NK-92 (cell line): Measurements from ENCODE around the gene HINT3.
"Not testable (repeated sequence)": the region's sequence is repeated elsewhere in the genome, so short reads cannot be mapped to it uniquely, and the experiment has no call there.

Experiments
- DNase-seq: peaks from one replicate; lab custom pipeline; 2025; ENCODE audit not compliant: unreplicated experiment; lab: John Stamatoyannopoulos, UW

The HINT3 gene

GRCh38 chr6:125939791-125940190, 16.8 kb upstream of the HINT3 start:
- DNase-seq: no peak

- DNase-seq: no peak
Measured at GRCh38 chr6:125940247-125941041, 16.1 kb upstream of the HINT3 start.

- no peak for DNase-seq
Measured at GRCh38 chr6:125942672-125943527, 13.7 kb upstream of the HINT3 start.

- no peak for DNase-seq
Measured at GRCh38 chr6:125943528-125944433, 12.8 kb upstream of the HINT3 start.

- DNase-seq: no peak
Measured at GRCh38 chr6:125944434-125944816, 12.1 kb upstream of the HINT3 start.

- DNase-seq: no peak
Measured at GRCh38 chr6:125944896-125945295, 11.7 kb upstream of the HINT3 start.

GRCh38 chr6:125945378-125946141, 11.0 kb upstream of the HINT3 start:
- DNase-seq: no peak

- DNase-seq: no peak
Measured at GRCh38 chr6:125947615-125948014, 9.0 kb upstream of the HINT3 start.

- no peak for DNase-seq
Measured at GRCh38 chr6:125948455-125948854, 8.1 kb upstream of the HINT3 start.

GRCh38 chr6:125949069-125949468, 7.5 kb upstream of the HINT3 start:
- no peak for DNase-seq

GRCh38 chr6:125950293-125950692, 6.3 kb upstream of the HINT3 start:
- DNase-seq: no peak

- not testable (repeated sequence) for DNase-seq
Measured at GRCh38 chr6:125950716-125951115, 5.9 kb upstream of the HINT3 start.

- DNase-seq: no peak
Measured at GRCh38 chr6:125951323-125951722, 5.2 kb upstream of the HINT3 start.

- DNase-seq: no peak
Measured at GRCh38 chr6:125952764-125953501, 3.6 kb upstream of the HINT3 start.

GRCh38 chr6:125953502-125953875, 3.1 kb upstream of the HINT3 start:
- no peak for DNase-seq

- DNase-seq: no peak
Measured at GRCh38 chr6:125954735-125955339, 1.7 kb upstream of the HINT3 start.

- no peak for DNase-seq
Measured at GRCh38 chr6:125955973-125956372, 597 bp upstream of the HINT3 start.

GRCh38 chr6:125957391-125957693, 772 bp downstream of the HINT3 start:
- DNase-seq: no peak

- DNase-seq: no peak
Measured at GRCh38 chr6:125957845-125958244, 1.3 kb downstream of the HINT3 start.

- no peak for DNase-seq
Measured at GRCh38 chr6:125959041-125959440, 2.5 kb downstream of the HINT3 start.
